Suprapubic skin (tissue), 3 donors: ENCODE results near the gene TMPRSS13.
"Not testable (repeated sequence)": the region's sequence is repeated elsewhere in the genome, so short reads cannot be mapped to it uniquely, and the experiment has no call there.

ENCODE experiments used
- EP300 ChIP-seq: sonication (generic); formaldehyde crosslinking; IDR thresholded peaks from one replicate; pipeline ENCODE4 v1.6.1; 2017; ENCODE audit warnings: antibody characterized with exemption
- TF ChIP-seq, protein P1 (sequence below), 2 donors: fragments of 200-600 bp in 1 of 2; fragments of 450-650 bp in 1 of 2; sonication (generic) in 1 of 2; IDR thresholded peaks; one replicate each; pipeline ENCODE4 v1.5.1; 2016 to 2019; ENCODE audit warnings: antibody characterized with exemption in 2 of 2, mild to moderate bottlenecking in 1 of 2, moderate library complexity in 1 of 2

DNA sequence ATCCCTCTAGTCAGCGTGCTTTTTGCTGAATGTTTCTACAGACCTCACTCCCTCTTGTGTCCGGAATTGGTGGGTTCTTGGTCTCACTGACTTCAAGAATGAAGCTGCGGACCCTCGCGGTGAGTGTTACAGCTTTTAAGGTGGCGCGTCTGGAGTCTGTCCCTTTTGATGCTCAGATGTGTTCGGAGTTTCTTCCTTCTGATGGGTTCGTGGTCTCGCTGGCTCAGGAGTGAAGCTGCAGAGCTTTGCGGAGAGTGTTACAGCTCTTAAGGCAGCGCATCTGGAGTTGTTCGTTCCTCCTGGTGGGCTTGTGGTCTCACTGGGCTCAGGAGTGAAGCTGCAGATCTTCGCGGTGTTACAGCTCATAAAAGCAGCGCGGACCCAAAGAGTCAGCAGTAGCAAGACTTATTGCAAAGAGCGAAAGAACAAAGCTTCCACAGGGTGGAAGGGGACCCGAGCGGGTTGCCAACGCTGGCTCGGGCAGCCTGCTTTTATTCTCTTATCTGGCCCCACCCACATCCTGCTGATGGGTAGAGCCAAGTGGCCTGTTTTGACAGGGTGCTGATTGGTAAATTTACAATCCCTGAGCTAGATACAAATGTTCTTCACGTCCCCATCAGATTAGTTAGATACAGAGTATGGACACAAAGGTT, 48.5 kb upstream of the TMPRSS13 start:
- TF ChIP-seq, protein P1, sequence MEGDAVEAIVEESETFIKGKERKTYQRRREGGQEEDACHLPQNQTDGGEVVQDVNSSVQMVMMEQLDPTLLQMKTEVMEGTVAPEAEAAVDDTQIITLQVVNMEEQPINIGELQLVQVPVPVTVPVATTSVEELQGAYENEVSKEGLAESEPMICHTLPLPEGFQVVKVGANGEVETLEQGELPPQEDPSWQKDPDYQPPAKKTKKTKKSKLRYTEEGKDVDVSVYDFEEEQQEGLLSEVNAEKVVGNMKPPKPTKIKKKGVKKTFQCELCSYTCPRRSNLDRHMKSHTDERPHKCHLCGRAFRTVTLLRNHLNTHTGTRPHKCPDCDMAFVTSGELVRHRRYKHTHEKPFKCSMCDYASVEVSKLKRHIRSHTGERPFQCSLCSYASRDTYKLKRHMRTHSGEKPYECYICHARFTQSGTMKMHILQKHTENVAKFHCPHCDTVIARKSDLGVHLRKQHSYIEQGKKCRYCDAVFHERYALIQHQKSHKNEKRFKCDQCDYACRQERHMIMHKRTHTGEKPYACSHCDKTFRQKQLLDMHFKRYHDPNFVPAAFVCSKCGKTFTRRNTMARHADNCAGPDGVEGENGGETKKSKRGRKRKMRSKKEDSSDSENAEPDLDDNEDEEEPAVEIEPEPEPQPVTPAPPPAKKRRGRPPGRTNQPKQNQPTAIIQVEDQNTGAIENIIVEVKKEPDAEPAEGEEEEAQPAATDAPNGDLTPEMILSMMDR (IDR thresholded peaks at IDR 0.05) = not testable (repeated sequence)
- not testable (repeated sequence) for TF ChIP-seq EP300
